HEK293T (cell line): ENCODE data around the gene INTS2.

Experiments
- ARNT ChIP-seq: fragments of 450-650 bp; IDR thresholded peaks from 2 replicates; pipeline ENCODE4 v1.6.1; 2017; ENCODE audit warnings: mild to moderate bottlenecking
- BHLHE40 ChIP-seq: fragments of 450-650 bp; IDR thresholded peaks from 2 replicates; pipeline ENCODE4 v1.6.1; 2016; ENCODE audit warnings: mild to moderate bottlenecking, moderate library complexity, borderline replicate concordance
- CTBP1 ChIP-seq: fragments of 450-650 bp; IDR thresholded peaks from 2 replicates; pipeline ENCODE4 v1.6.1; 2016; ENCODE audit warnings: borderline replicate concordance
- ELF4 ChIP-seq: fragments of 450-650 bp; IDR thresholded peaks from 2 replicates; pipeline ENCODE4 v1.6.1; 2017; ENCODE audit warnings: antibody characterized with exemption
- FOXA1 ChIP-seq: fragments of 450-650 bp; IDR thresholded peaks from 2 replicates; pipeline ENCODE4 v1.6.1; 2016; ENCODE audit warnings: mild to moderate bottlenecking
- FOXK2 ChIP-seq: fragments of 450-650 bp; IDR thresholded peaks from 2 replicates; pipeline ENCODE4 v1.6.1; 2016; ENCODE audit warnings: mild to moderate bottlenecking
- FOXM1 ChIP-seq: fragments of 450-650 bp; IDR thresholded peaks from 2 replicates; pipeline ENCODE4 v1.6.1; 2017; ENCODE audit warnings: mild to moderate bottlenecking, borderline replicate concordance
- LEF1 ChIP-seq: fragments of 450-650 bp; IDR thresholded peaks from 2 replicates; pipeline ENCODE4 v1.6.1; 2017; ENCODE audit warnings: mild to moderate bottlenecking, borderline replicate concordance
- NFRKB ChIP-seq: fragments of 450-650 bp; IDR thresholded peaks from 2 replicates; pipeline ENCODE4 v1.6.1; 2016; ENCODE audit warnings: mild to moderate bottlenecking, moderate library complexity
- SP1 ChIP-seq: fragments of 450-650 bp; IDR thresholded peaks from 2 replicates; pipeline ENCODE4 v1.6.1; 2017
- TARDBP ChIP-seq: fragments of 450-650 bp; IDR thresholded peaks from 2 replicates; pipeline ENCODE4 v1.6.1; 2016
- ZNF384 ChIP-seq: fragments of 450-650 bp; IDR thresholded peaks from 2 replicates; pipeline ENCODE4 v1.6.1; 2016
- TF ChIP-seq, protein P1 (sequence below): fragments of 450-650 bp; IDR thresholded peaks from 2 replicates; pipeline ENCODE4 v1.6.1; 2016

DNA sequence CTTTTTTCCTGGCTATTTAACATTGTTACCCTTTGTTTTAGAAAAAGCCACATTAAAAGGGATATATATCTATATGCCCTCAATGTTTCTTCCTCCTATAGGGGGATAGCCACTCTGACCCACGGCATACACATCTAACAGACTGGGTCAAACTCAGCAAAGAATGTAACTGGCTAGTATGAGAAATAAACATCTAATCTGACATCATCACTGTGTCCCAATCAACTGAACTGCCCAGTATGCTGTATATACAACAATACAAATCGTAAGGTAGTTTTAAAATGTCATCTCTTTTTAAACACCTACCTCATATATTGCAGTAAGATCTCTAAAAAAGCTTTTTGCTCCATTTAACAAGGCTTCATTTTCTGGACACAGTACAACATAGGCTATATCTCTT lies 39.9 kb upstream of the INTS2 start:
- TF ChIP-seq NFRKB = no peak
- TF ChIP-seq FOXM1 = no peak
- TF ChIP-seq FOXA1 = no peak
- TF ChIP-seq TARDBP = no peak
- TF ChIP-seq ZNF384 = no peak
- TF ChIP-seq CTBP1 = no peak
- TF ChIP-seq ARNT = no peak
- TF ChIP-seq SP1 = no peak
- TF ChIP-seq LEF1 = no peak
- TF ChIP-seq ELF4 = no peak
- TF ChIP-seq BHLHE40 = no peak
- TF ChIP-seq FOXK2 = no peak
- TF ChIP-seq, protein P1, sequence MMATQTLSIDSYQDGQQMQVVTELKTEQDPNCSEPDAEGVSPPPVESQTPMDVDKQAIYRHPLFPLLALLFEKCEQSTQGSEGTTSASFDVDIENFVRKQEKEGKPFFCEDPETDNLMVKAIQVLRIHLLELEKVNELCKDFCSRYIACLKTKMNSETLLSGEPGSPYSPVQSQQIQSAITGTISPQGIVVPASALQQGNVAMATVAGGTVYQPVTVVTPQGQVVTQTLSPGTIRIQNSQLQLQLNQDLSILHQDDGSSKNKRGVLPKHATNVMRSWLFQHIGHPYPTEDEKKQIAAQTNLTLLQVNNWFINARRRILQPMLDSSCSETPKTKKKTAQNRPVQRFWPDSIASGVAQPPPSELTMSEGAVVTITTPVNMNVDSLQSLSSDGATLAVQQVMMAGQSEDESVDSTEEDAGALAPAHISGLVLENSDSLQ = no peak
